Activated T-helper 17 cell treated with anti-CD3 and anti-CD28 coated beads, Interleukin-2, amount 50 U/mL, for 72 hours (primary cell): ENCODE data around the gene HSD11B1. TPM values are rescaled to one million over a fixed set of nuclear protein-coding genes. Genes with fewer than 3 reads are reported as not detected.

ENCODE experiments used
- ATAC-seq: fragments of 150-1000 bp; cut with Tn5 transposase; replicated peaks from 2 replicates; pipeline ENCODE4 v1.10.0; 2021; ENCODE audit warnings: mild to moderate bottlenecking, moderate library complexity
- H3K27ac Mint-ChIP-seq: one replicate; pipeline ENCODE4 v1.8.0; 2022; ENCODE audit warnings: mixed read lengths
- H3K27me3 Mint-ChIP-seq: one replicate; pipeline ENCODE4 v1.8.0; 2022; ENCODE audit warnings: mixed read lengths
- H3K36me3 Mint-ChIP-seq: one replicate; pipeline ENCODE4 v1.8.0; 2022; ENCODE audit warnings: low read depth, mild to moderate bottlenecking, mixed read lengths
- H3K4me1 Mint-ChIP-seq: one replicate; pipeline ENCODE4 v1.8.0; 2022; ENCODE audit warnings: mixed read lengths
- H3K4me3 Mint-ChIP-seq: one replicate; pipeline ENCODE4 v1.8.0; 2022; ENCODE audit warnings: mild to moderate bottlenecking, mixed read lengths
- H3K9me3 Mint-ChIP-seq: one replicate; pipeline ENCODE4 v1.8.0; 2022; ENCODE audit warnings: mixed read lengths
- total RNA-seq, 2 donors: library from RNA; stranded (reverse); gene quantifications; one replicate each; pipeline ENCODE4 v1.2.3, GENCODE V29; 2022

HSD11B1 gene
- 1 to 10 TPM; 2.4 to 9.7 TPM for total RNA-seq

- peak within 1 kb of the TSS; percentile 75 for H3K4me3 Mint-ChIP-seq
- H3K4me1 Mint-ChIP-seq: peaks cover 14% of the 10 kb centered on the region
- H3K27ac Mint-ChIP-seq: peak within 1 kb of the TSS; percentile 80
- peaks cover 29% of the 10 kb centered on the region for H3K36me3 Mint-ChIP-seq
- no peaks in the 10 kb centered on the region for H3K27me3 Mint-ChIP-seq
- no peaks in the 10 kb centered on the region for H3K9me3 Mint-ChIP-seq
- no peak for ATAC-seq
Measured at GRCh38 chr1:209704584-209704983, at the start of gene HSD11B1. TSS of gene HSD11B1 (plus strand) at chr1:209704846. CDS start at chr1:209704943, 97 bp downstream.

GRCh38 chr1:209655411-209656231 is 49.0 kb upstream of the HSD11B1 start:
- H3K36me3 Mint-ChIP-seq: no peaks in the 10 kb centered on the region
- H3K4me1 Mint-ChIP-seq: peaks cover 32% of the 10 kb centered on the region
- ATAC-seq: no peak
- peak overlapping the region; percentile 45 for H3K27ac Mint-ChIP-seq
- H3K27me3 Mint-ChIP-seq: no peaks in the 10 kb centered on the region
- no peaks in the 10 kb centered on the region for H3K9me3 Mint-ChIP-seq
- H3K4me3 Mint-ChIP-seq: no peak overlapping the region

DNA sequence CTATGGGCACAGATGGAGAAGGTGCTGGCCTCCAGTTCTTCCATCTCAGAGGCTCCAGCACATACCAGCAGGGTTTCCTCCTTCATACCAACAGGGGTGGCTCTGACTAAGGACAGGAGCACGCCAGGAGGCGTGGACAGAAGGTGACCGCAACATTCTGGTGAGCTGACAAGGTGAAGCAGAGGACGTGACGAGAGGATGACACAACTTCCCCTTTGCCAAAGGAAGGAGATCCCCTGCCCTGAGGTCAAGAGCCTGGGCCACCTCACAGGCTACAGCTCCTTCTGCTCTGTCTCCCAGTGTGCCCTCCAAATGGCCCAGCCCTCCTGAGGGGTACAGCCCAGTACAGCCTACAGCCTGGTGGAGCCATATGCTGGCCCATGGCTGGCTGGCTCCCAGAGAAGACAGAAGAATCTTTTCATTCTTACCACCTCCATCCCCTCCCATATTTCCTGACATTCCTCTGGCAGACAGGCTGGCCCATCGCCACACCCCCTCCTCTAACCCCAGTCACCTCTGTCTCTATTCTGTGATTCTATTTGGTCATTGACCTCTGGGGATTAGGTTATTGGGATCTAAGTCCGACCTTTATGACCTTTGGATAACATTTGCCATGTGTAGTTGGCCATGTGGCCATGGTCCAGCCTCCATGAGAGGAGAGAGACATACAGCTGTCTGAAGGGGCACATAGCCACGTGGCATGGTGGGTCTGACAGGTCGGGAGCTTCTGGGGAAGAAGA is 47.3 kb upstream of the HSD11B1 start:
- peak overlapping the region; percentile 24 for H3K27ac Mint-ChIP-seq
- H3K4me3 Mint-ChIP-seq: peak overlapping the region; percentile 22
- H3K9me3 Mint-ChIP-seq: no peaks in the 10 kb centered on the region
- peaks cover 22% of the 10 kb centered on the region for H3K4me1 Mint-ChIP-seq
- no peaks in the 10 kb centered on the region for H3K27me3 Mint-ChIP-seq
- no peaks in the 10 kb centered on the region for H3K36me3 Mint-ChIP-seq
- ATAC-seq: peak; percentile 49

DNA sequence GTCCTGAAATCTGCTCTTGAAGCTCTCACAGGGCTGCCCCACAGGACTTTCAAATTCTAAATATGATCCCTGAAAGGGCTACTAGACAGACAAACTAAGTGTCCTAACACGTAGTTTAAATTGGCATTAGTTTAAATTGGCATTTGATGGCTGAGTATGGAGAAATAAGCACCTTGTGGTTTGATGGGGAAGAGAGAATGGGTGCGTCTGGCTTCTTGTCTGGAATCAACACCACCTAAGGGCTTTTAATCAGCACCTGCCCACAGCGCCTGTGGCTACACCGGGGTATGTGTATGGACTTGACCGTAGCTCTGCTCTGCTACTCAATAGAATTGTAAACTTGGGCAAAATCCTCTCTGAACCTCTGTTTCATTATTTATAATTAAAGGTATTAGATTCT is 46.7 kb upstream of the HSD11B1 start:
- no peak overlapping the region for H3K4me3 Mint-ChIP-seq
- no peaks in the 10 kb centered on the region for H3K9me3 Mint-ChIP-seq
- no peak for ATAC-seq
- H3K27ac Mint-ChIP-seq: peak overlapping the region; percentile 24
- peaks cover 22% of the 10 kb centered on the region for H3K4me1 Mint-ChIP-seq
- no peaks in the 10 kb centered on the region for H3K36me3 Mint-ChIP-seq
- H3K27me3 Mint-ChIP-seq: no peaks in the 10 kb centered on the region

DNA sequence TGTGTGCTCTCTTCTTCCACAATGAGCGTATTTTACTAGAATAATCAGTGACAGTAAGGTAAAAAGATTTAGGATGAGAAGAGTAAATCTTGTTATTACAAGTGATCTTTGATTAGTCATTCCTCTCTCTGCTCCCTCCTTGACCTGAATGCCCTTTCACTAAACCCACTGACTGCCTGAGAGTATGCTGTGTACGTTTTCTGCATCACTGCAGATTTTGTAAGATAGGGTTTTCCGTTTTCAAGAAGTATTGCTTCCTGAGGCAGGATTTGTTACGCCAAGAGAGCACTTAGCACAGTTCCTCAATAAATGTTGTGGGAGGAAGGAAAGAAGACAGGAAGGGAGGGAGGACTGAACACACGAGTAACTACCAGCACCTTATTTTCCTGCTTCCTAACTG is 44.7 kb upstream of the HSD11B1 start:
- Mint-ChIP-seq H3K4me1 (peaks cover 17% of the 10 kb centered on the region), H3K27me3 (no peaks in the 10 kb centered on the region), H3K4me3 (peak overlapping the region; percentile 40), H3K27ac (peak overlapping the region; percentile 22), H3K9me3 (no peaks in the 10 kb centered on the region), H3K36me3 (no peaks in the 10 kb centered on the region)
- peak; percentile 94 for ATAC-seq

DNA sequence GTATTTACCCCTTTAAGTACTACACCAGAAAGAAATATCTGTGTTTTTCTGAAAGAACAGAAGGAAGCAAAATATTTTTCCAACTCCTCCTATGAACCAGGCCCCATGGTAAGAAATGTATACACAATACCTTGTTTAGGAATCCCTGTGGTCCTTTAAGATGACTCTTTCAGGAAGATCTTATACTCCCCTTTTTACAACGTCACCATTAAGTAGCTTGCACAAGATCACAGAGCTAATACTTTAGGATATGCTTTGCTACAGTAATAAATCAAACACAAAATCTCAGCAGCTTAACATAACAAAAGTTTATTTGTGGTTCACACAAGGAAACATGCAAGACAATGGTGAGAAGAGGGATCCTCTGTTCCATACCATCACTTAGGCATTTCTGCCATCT is 43.6 kb upstream of the HSD11B1 start:
- Mint-ChIP-seq H3K27ac (no peak overlapping the region), H3K4me1 (peaks cover 17% of the 10 kb centered on the region), H3K9me3 (no peaks in the 10 kb centered on the region), H3K27me3 (no peaks in the 10 kb centered on the region), H3K36me3 (no peaks in the 10 kb centered on the region), H3K4me3 (no peak overlapping the region)
- ATAC-seq: no peak

DNA sequence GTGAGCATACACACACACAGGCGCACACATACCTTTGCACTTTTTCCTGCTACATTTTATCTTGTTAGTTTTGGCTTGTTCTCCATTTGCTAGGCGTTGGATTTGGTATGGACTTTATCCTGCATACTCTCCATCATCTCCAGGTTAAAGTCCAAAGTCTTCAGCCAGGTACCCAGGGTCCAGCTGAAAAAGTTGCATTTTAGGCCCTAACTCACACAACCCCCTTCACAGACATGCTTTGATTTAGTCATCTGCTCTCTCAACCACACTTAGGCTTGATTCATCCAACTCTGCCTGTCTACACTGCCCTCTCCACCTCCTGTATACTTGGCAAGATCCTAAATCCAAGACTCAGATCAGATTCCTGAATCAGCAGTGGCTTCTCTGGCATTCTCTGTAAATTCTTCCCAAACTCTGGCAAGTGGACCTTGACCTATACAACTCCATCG is 41.7 kb upstream of the HSD11B1 start:
- ATAC-seq: no peak
- no peaks in the 10 kb centered on the region for H3K27me3 Mint-ChIP-seq
- no peaks in the 10 kb centered on the region for H3K9me3 Mint-ChIP-seq
- no peaks in the 10 kb centered on the region for H3K36me3 Mint-ChIP-seq
- H3K4me3 Mint-ChIP-seq: no peak overlapping the region
- peaks cover 13% of the 10 kb centered on the region for H3K4me1 Mint-ChIP-seq
- no peak overlapping the region for H3K27ac Mint-ChIP-seq

DNA sequence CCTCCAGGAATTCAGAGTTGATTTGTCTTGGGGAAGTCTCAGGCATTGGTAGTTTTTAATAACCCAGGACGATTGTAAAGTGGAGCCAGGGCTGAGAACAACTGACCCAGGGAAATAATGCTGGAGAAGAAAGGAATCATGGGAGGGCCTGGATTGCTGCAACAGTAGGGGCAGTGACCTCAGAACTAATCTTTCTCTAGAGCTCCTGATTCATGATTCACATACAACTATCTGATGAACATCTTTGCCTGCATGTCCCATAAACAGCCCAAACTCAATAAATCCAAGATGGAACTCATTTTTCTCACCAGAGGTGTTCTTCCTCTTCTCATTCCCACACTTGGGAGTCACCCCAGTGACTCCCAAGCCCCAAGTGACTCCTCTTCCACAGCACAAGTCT is 37.5 kb upstream of the HSD11B1 start:
- Mint-ChIP-seq H3K36me3 (no peaks in the 10 kb centered on the region), H3K4me3 (no peak overlapping the region), H3K4me1 (peaks cover 14% of the 10 kb centered on the region), H3K9me3 (peaks cover 5% of the 10 kb centered on the region), H3K27me3 (no peaks in the 10 kb centered on the region), H3K27ac (no peak overlapping the region)
- ATAC-seq: no peak

DNA sequence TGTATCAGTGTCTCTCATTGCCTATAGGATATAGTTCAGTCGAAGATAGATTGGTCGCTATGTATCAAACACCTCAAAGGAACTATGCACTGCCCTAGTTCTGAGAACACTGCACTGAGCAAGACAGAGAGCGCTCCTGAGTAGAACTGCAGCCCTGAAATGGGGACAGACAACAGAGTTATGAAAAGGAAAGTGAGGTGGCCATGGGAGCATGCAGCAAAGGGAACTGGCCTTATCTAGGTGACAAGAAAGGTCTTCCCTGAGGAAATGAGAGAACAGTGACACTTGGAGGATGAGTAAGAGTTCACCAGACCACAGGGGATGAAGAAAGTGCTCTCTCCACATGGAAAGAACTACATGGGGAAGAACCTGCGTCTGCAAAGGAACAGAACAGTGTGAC is 36.9 kb upstream of the HSD11B1 start:
- Mint-ChIP-seq H3K4me1 (peaks cover 15% of the 10 kb centered on the region), H3K9me3 (peaks cover 5% of the 10 kb centered on the region)
- peak; percentile 80 for ATAC-seq

GRCh38 chr1:209670441-209671082 is 34.1 kb upstream of the HSD11B1 start:
- Mint-ChIP-seq H3K27ac (no peak overlapping the region), H3K36me3 (no peaks in the 10 kb centered on the region)

More for the DNA sequence above, 36.9 kb upstream of the HSD11B1 start:
- Mint-ChIP-seq H3K36me3 (no peaks in the 10 kb centered on the region), H3K27ac (no peak overlapping the region), H3K4me3 (no peak overlapping the region), H3K27me3 (no peaks in the 10 kb centered on the region)

GRCh38 chr1:209672705-209673630 is 31.7 kb upstream of the HSD11B1 start:
- Mint-ChIP-seq H3K4me3 (peak overlapping the region; percentile 74), H3K9me3 (peaks cover 5% of the 10 kb centered on the region), H3K27ac (peak overlapping the region; percentile 91), H3K4me1 (peaks cover 40% of the 10 kb centered on the region), H3K36me3 (no peaks in the 10 kb centered on the region), H3K27me3 (peaks cover 11% of the 10 kb centered on the region)
- ATAC-seq: peak; percentile 91

More at GRCh38 chr1:209670441-209671082, 34.1 kb upstream of the HSD11B1 start:
- peaks cover 29% of the 10 kb centered on the region for H3K4me1 Mint-ChIP-seq
- H3K27me3 Mint-ChIP-seq: peaks cover 3% of the 10 kb centered on the region
- no peak for ATAC-seq
- peak overlapping the region; percentile 74 for H3K4me3 Mint-ChIP-seq
- peaks cover 5% of the 10 kb centered on the region for H3K9me3 Mint-ChIP-seq

DNA sequence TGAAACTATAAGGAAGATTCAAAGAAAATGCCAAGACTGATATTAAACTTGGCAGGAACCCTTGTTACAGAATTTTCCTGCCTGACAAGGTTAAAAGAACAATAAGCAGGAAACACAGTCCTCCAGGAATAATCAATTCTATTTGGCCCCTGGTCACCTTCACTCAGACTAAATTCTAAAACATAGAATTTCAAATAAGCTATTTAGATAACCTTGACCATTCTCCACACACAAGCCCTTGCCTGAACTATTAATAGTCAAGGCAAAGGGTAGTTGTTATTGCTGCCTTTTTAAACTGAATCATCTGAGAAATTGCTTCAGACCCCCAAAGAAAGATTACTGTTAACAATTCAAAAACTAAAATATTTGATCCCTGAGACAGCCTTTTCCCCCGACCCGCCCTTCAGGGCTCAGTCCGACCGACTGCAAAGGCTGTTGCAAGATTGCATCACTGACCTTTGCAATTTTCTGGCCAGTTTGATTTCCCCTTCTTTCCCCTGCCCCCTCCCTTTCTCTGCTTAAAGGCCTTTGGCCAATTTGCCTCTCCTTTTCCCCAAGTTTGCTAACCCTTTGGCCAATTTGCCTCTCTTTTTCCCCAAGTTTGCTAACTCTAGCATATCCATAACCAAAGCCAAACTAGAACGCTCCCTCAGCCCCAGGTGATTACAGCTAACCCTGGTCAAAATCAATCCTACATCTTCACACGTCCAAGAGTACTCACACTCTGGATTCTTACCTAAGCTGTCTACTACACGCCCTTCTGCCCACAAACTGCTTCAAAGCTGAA is 30.8 kb upstream of the HSD11B1 start:
- Mint-ChIP-seq H3K4me1 (peaks cover 40% of the 10 kb centered on the region), H3K4me3 (peak overlapping the region; percentile 74), H3K27ac (peak overlapping the region; percentile 91), H3K36me3 (no peaks in the 10 kb centered on the region), H3K9me3 (peaks cover 5% of the 10 kb centered on the region), H3K27me3 (peaks cover 11% of the 10 kb centered on the region)
- ATAC-seq: no peak

- Mint-ChIP-seq H3K4me3 (peak within 1 kb of the TSS; percentile 74), H3K9me3 (peaks cover 5% of the 10 kb centered on the region), H3K27ac (peak within 1 kb of the TSS; percentile 70), H3K4me1 (peaks cover 40% of the 10 kb centered on the region), H3K27me3 (peaks cover 11% of the 10 kb centered on the region), H3K36me3 (no peaks in the 10 kb centered on the region)
- ATAC-seq: peak; percentile 41
Measured at GRCh38 chr1:209674957-209675564, 29.6 kb upstream of the HSD11B1 start, which contains the start of gene G0S2. TSS of gene G0S2 (plus strand) at chr1:209675412. CDS start at chr1:209675685, 273 bp downstream.
